Measurements from ENCODE around the gene KLF7.
A peak's percentile ranks its signal among the peaks of the same experiment; 100 is the strongest.

The KLF7 gene

GRCh38 chr2:207123335-207123744 is 42.4 kb downstream of the KLF7 start:
- peak; percentile 44 to 58 for DNase-seq

- DNase-seq, result no peak
These were observed 43.0 kb downstream of the KLF7 start for GRCh38 chr2:207122651-207123334.

GRCh38 chr2:207121784-207122183 is 44.0 kb downstream of the KLF7 start:
- DNase-seq, result no peak

- DNase-seq, result no peak
These were observed 46.7 kb downstream of the KLF7 start for GRCh38 chr2:207119048-207119447.

DNA sequence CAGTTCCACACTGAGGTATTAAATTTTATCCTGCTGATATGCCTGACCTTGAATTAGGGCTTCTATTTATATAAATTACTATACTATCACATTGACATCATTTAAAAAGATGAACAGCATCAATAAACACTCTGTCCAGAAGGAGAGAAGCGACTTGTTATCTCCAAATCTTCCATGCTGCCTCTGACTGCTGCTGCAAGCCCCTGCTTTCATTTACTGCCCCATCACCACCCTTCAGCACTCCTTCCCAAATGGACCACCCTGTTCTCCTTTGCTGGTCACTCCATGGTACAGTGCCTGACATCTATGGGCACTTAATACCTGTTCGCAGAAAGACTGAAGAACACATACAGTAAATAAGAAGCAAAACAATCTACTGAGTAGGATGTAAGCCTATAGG is 48.1 kb downstream of the KLF7 start:
- no peak for DNase-seq

DNA sequence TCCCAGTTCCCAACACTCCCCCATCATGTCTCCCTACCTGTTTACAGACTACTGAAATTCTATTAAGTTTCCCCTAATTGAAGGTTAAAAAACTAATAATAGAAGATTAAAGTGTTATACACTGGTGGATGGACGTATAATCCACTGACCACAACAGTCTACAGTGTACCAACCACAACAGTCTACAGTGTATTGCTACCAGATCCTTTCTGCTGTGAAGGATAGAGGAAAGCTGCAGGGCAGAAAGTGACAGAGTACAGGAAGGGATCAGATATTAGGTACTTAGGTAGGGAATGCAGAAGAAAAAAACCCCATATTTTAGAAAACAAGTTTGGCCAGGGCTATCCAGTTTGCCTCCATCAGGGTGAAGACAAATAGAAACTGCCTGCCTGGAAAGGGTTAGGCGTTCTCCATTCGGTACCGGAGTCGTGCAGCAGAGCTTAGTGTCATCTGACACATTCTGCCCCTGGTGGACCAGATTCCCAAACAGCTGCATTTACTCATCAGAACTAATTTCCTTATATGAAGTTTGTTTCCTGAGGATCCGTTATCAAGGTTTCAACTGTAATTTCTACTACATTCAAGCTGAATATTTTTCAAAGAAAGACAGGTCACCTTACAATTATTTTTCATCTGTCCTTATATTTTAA is 49.9 kb downstream of the KLF7 start:
- no peak for DNase-seq

DNA sequence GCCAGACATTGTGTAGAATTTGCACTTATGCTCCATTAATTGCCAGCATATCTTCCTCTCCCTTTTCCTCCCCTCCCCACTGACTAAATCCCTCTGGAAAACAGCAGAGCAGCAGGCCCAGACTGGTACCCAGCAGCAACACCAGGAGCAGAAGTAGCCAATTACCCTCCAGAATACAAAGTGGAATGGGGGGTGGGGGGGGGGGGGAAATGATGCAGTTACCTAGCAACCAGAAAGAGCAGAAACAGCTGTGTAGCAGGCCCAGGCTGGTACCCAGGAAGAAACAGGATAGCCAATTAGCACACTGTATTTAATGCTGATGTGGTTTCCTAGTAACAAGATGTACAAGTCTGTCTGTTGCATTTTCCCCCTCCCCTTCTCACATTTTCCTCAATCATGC is 52.3 kb downstream of the KLF7 start:
- DNase-seq, result no peak

- no peak for DNase-seq
These were observed 53.0 kb downstream of the KLF7 start for GRCh38 chr2:207112785-207113184.

- no peak for DNase-seq
These were observed 53.4 kb downstream of the KLF7 start for GRCh38 chr2:207112383-207112782.

DNA sequence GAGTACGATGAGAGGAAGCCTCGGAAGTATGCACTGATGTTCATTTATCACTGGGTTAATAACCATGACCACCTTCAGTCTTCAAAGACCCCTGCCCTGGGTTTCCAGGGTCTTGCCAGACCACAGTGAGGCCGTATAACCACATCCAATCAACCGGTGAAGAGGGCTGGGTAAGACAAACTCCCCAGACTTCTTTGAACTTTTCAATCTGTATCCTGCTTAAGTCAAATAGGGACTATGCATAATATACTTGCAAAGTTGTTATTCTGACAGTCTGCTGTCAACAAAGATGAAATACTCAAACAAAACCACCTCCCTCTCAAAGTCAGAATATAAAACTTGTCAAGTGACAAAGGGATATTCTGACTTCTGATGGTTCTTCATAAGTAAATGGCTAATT is 54.0 kb downstream of the KLF7 start:
- no peak for DNase-seq

GRCh38 chr2:207110715-207111114 is 55.0 kb downstream of the KLF7 start:
- no peak for DNase-seq

GRCh38 chr2:207110310-207110709 is 55.4 kb downstream of the KLF7 start:
- DNase-seq, result no peak

DNA sequence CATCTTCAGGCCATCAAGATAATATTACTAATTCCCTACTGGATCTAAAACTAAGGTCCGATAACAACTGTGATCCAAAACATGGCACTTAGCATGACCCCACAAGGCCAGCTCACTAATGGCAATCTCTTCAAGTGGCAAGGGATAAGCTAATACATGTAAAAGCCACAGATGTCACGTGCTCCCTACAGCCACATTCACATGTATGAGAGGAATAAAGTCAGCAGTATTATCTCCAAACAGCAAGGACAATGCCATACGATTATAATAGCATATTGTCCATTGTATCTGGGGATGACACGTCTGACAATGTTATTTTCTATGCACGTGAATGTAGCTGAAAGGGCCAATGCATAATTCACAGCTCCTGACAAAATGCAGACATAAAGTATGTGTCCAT is 56.0 kb downstream of the KLF7 start:
- DNase-seq, result no peak

- no peak for DNase-seq
These were observed 57.3 kb downstream of the KLF7 start for GRCh38 chr2:207108440-207108839.

DNA sequence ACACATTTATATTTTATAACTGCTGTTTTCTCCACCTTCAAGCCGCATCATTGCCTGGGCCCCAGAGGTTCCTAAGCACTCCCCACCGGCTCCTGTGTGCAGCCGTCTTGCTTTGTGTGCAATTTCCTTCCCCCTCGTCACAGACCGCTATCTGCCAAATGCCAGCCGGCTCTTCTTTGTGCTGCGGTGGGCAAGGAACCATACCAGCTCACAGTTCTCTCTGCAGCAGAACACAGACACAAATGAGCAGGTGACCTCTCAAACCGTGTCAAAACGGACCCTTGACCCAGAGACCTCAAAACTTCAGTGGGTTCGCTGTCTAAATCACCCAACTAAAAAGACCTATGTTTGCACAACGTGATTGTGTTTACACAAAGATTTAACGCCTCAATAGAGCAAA is 58.2 kb downstream of the KLF7 start:
- DNase-seq, result no peak

DNA sequence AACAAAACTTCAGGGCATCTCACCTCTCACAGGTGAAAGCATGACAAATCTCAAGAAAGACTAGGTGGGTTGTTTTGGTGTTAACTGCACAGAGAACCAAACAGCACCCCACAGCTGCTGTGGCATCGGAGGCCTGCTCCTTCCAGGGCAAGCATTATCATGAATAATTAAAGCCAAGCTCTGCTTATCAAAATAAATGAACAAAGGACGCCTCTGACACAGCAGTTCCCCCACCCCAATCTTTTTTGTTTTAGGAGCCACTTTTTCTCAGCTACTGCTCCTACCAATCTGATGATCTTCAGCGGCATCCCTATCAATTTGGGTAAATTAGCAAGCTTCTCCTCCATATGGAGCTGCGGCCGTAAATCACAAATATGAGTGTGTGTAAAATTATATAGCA is 58.6 kb downstream of the KLF7 start:
- no peak for DNase-seq

- DNase-seq, result no peak
These were observed 62.6 kb downstream of the KLF7 start for GRCh38 chr2:207103132-207103531.

GRCh38 chr2:207101984-207102383 is 63.8 kb downstream of the KLF7 start:
- DNase-seq, result no peak

DNA sequence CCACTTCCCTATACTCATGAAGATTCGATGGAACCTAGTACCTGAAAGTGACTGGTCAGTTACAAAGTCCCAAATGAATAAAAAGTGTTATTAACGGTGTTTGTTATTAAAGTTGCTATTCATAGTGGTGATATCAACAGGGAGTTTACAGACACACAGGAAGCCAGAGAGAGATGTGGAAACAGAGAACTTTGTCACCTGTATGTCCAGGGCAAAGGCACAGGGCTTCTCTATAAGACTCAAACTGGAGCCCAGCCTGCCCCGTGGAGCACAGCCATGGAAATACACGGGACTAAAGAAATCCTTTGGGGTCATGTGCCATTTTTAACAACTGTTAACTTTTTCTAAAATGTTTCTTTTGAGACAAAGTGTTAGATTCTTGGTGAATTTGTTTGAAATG is 68.5 kb downstream of the KLF7 start:
- no peak for DNase-seq

GRCh38 chr2:207095963-207096362 is 69.8 kb downstream of the KLF7 start:
- no peak for DNase-seq

GRCh38 chr2:207093234-207093633 is 72.5 kb downstream of the KLF7 start:
- DNase-seq, result no peak

GRCh38 chr2:207092818-207093217 is 72.9 kb downstream of the KLF7 start:
- no peak for DNase-seq

- DNase-seq, result no peak
These were observed 73.8 kb downstream of the KLF7 start for GRCh38 chr2:207091928-207092327.

- no peak for DNase-seq
These were observed 74.6 kb downstream of the KLF7 start for GRCh38 chr2:207091176-207091575.

- no peak for DNase-seq
These were observed 75.4 kb downstream of the KLF7 start for GRCh38 chr2:207090389-207090788.

Data from stimulated activated CD4-positive, alpha-beta T cell treated with anti-CD3 and anti-CD28 coated beads, Interleukin-4, amount 100 ng/mL, for 4 hours (primary cell).